ENCODE measurements around the gene TRIM54.

TRIM54 gene

GRCh38 chr2:27281855-27282559 lies at the start of gene TRIM54:
Gene TRIM54, plus strand, starts transcription at chr2:27282429. Its CDS starts 303 bp downstream, at chr2:27282732.
- no peak for DNase-seq

GRCh38 chr2:27233341-27233740 lies 48.9 kb upstream of the TRIM54 start:
- DNase-seq: no peak

- DNase-seq: no peak
These were observed 46.1 kb upstream of the TRIM54 start for GRCh38 chr2:27236136-27236535.

GRCh38 chr2:27236626-27237025 lies 45.6 kb upstream of the TRIM54 start:
- DNase-seq: no peak

- DNase-seq: no peak
These were observed 44.8 kb upstream of the TRIM54 start for GRCh38 chr2:27237341-27237945.

GRCh38 chr2:27238976-27239375 lies 43.3 kb upstream of the TRIM54 start:
- no peak for DNase-seq

GRCh38 chr2:27240406-27240805 lies 41.8 kb upstream of the TRIM54 start:
- no peak for DNase-seq

GRCh38 chr2:27241761-27242613 lies 40.2 kb upstream of the TRIM54 start:
- no peak for DNase-seq

- DNase-seq: no peak
These were observed 39.6 kb upstream of the TRIM54 start for GRCh38 chr2:27242614-27242951.

GRCh38 chr2:27243391-27244130 lies 38.7 kb upstream of the TRIM54 start:
- DNase-seq: no peak

- DNase-seq: no peak
These were observed 37.1 kb upstream of the TRIM54 start for GRCh38 chr2:27245116-27245515.

GRCh38 chr2:27245626-27246025 lies 36.6 kb upstream of the TRIM54 start:
- no peak for DNase-seq

- DNase-seq: no peak
These were observed 34.3 kb upstream of the TRIM54 start for GRCh38 chr2:27247893-27248292.

GRCh38 chr2:27249159-27249890 lies 32.9 kb upstream of the TRIM54 start:
- DNase-seq: no peak

GRCh38 chr2:27249891-27250651 lies 32.2 kb upstream of the TRIM54 start:
- DNase-seq: no peak

- DNase-seq: no peak
These were observed 31.4 kb upstream of the TRIM54 start for GRCh38 chr2:27250652-27251379.

GRCh38 chr2:27251766-27252165 lies 30.5 kb upstream of the TRIM54 start:
- no peak for DNase-seq

- DNase-seq: no peak
These were observed 27.0 kb upstream of the TRIM54 start for GRCh38 chr2:27255187-27255586.

- no peak for DNase-seq
These were observed 26.6 kb upstream of the TRIM54 start for GRCh38 chr2:27255660-27256059.

GRCh38 chr2:27256855-27257454 lies 25.3 kb upstream of the TRIM54 start:
- DNase-seq: no peak

- no peak for DNase-seq
These were observed 24.2 kb upstream of the TRIM54 start for GRCh38 chr2:27258051-27258450.
